Vagina (tissue), 2 donors: Measurements from ENCODE around the gene ZMIZ1.

Experiments used
- CTCF ChIP-seq, 3 experiments: fragments of 450-650 bp in 2 of 3; fragments of 200-600 bp in 1 of 3; sonication (generic) in 1 of 3; IDR thresholded peaks; one replicate each; pipeline ENCODE4 v1.5.1; 2017 to 2019; ENCODE audit warnings: antibody characterized with exemption in 3 of 3, mild to moderate bottlenecking in 2 of 3, moderate library complexity in 2 of 3
- POLR2A ChIP-seq, 2 donors: fragments of 450-650 bp; IDR thresholded peaks; one replicate each; pipeline ENCODE4 v1.6.1; 2017; ENCODE audit warnings: antibody characterized with exemption in 2 of 2, mild to moderate bottlenecking in 2 of 2, moderate library complexity in 2 of 2

- TF ChIP-seq CTCF (IDR thresholded peaks at IDR 0.05) (no peak), POLR2A (IDR thresholded peaks at IDR 0.05) (no peak)
Measured at GRCh38 chr10:79026806-79027146, 42.0 kb upstream of the ZMIZ1 start.
